GM23338 (cell line): ENCODE measurements around the gene FAM13A. TPM values are rescaled to one million over a fixed set of nuclear protein-coding genes. Genes with fewer than 3 reads are reported as not detected.

Source experiments
- ATAC-seq: fragments of 200-7000 bp; cut with Tn5 transposase; 3 replicates; pipeline ENCODE4 v1.9.1; 2020
- DNase-seq: peaks from one replicate; pipeline ENCODE4 v3.0.0-alpha.2; 2015; ENCODE audit warnings: low spot score
- H2AFZ ChIP-seq: fragments of 200-600 bp; sonication (generic); 2 replicates; pipeline ENCODE4 v1.8.0; 2016; ENCODE audit warnings: antibody characterized with exemption, mild to moderate bottlenecking, moderate library complexity
- H3F3A ChIP-seq: fragments of 200-600 bp; sonication (generic); replicated peaks from 2 replicates; pipeline ENCODE4 v1.8.0; 2017; ENCODE audit warnings: antibody characterized with exemption, mixed run types, low read depth
- H3K27ac ChIP-seq: fragments of 200-600 bp; sonication (generic); 2 replicates; pipeline ENCODE4 v1.6.1; 2016; ENCODE audit warnings: low read depth
- H3K27me3 ChIP-seq: fragments of 200-600 bp; sonication (generic); 2 replicates; pipeline ENCODE4 v1.8.0; 2016; ENCODE audit warnings: mild to moderate bottlenecking, mixed run types, moderate library complexity; ENCODE audit not compliant: insufficient read depth
- H3K36me3 ChIP-seq: fragments of 200-600 bp; sonication (generic); 2 replicates; pipeline ENCODE4 v1.8.0; 2016; ENCODE audit warnings: mild to moderate bottlenecking; ENCODE audit not compliant: insufficient read depth
- H3K4me1 ChIP-seq: fragments of 200-600 bp; sonication (generic); 2 replicates; pipeline ENCODE4 v1.8.0; 2016; ENCODE audit warnings: mild to moderate bottlenecking, moderate library complexity; ENCODE audit not compliant: insufficient read depth
- H3K4me2 ChIP-seq: fragments of 200-600 bp; sonication (generic); 2 replicates; pipeline ENCODE4 v1.7.1; 2017; ENCODE audit warnings: mixed run types
- H3K4me3 ChIP-seq: fragments of 200-600 bp; sonication (generic); 2 replicates; pipeline ENCODE4 v1.6.1; 2016; ENCODE audit warnings: mixed run types
- H3K79me2 ChIP-seq: fragments of 200-600 bp; sonication (generic); replicated peaks from 2 replicates; pipeline ENCODE4 v1.8.0; 2017; ENCODE audit warnings: mild to moderate bottlenecking; ENCODE audit not compliant: insufficient read depth
- H3K9me2 ChIP-seq: fragments of 200-600 bp; sonication (generic); 2 replicates; pipeline ENCODE4 v1.8.0; 2017; ENCODE audit not compliant: insufficient read depth
- H4K20me1 ChIP-seq: fragments of 200-600 bp; sonication (generic); replicated peaks from 2 replicates; pipeline ENCODE4 v1.8.0; 2017; ENCODE audit warnings: mild to moderate bottlenecking; ENCODE audit not compliant: insufficient read depth
- H3K27ac Mint-ChIP-seq: 2 replicates; pipeline ENCODE4 v1.8.0; 2020; ENCODE audit warnings: inconsistent platforms, mild to moderate bottlenecking, moderate library complexity, mixed read lengths
- H3K27me3 Mint-ChIP-seq: 3 replicates; pipeline ENCODE4 v1.8.0; 2022; ENCODE audit warnings: low read depth, mild to moderate bottlenecking, moderate library complexity, mixed read lengths, inconsistent platforms; ENCODE audit not compliant: insufficient read depth, poor library complexity
- H3K36me3 Mint-ChIP-seq: 3 replicates; pipeline ENCODE4 v1.8.0; 2021; ENCODE audit warnings: low read depth, mild to moderate bottlenecking, inconsistent platforms, moderate library complexity, mixed read lengths
- H3K4me1 Mint-ChIP-seq: 3 replicates; pipeline ENCODE4 v1.8.0; 2020; ENCODE audit warnings: mild to moderate bottlenecking, inconsistent platforms, mixed read lengths
- H3K4me3 Mint-ChIP-seq: 3 replicates; pipeline ENCODE4 v1.8.0; 2021; ENCODE audit warnings: moderate library complexity, mild to moderate bottlenecking, inconsistent platforms, mixed read lengths
- H3K9me3 Mint-ChIP-seq: 3 replicates; pipeline ENCODE4 v1.8.0; 2020; ENCODE audit warnings: moderate library complexity, mild to moderate bottlenecking, inconsistent platforms, mixed read lengths
- CREB1 ChIP-seq: fragments of 250-450 bp; sonication (Bioruptor Pico); IDR thresholded peaks from 2 replicates; pipeline ENCODE4 v1.5.0; 2020; ENCODE audit warnings: low read depth, mild to moderate bottlenecking, moderate library complexity
- EZH2phosphoT487 ChIP-seq: fragments of 200-600 bp; sonication (generic); IDR thresholded peaks from one replicate; pipeline ENCODE4 v1.8.1; 2018; ENCODE audit warnings: antibody characterized with exemption; ENCODE audit not compliant: unreplicated experiment
- NANOG ChIP-seq: IDR thresholded peaks from 2 replicates; pipeline ENCODE4 v1.6.1; 2016; ENCODE audit warnings: antibody characterized with exemption, borderline replicate concordance
- ZNF114 ChIP-seq: fragments of 250-450 bp; sonication (Bioruptor Pico); IDR thresholded peaks from 2 replicates; pipeline ENCODE4 v1.5.0; 2020; ENCODE audit warnings: mild to moderate bottlenecking, moderate library complexity
- polyA plus RNA-seq: library from polyadenylated mRNA; unstranded; fragments of >200 nt; fragmentation: Nextera tagmentation; extraction: Ambion mirVana; gene quantifications from 2 replicates; pipeline ENCODE4 v1.2.1, GENCODE V29; 2016
- total RNA-seq: library from RNA; depleted of rRNA; stranded (reverse); fragments of >200 nt; shearing (Covaris generic); gene quantifications from 2 replicates; pipeline ENCODE4 v1.2.3, GENCODE V29; 2014
- TF ChIP-seq, protein P1 (sequence below): fragments of 250-450 bp; sonication (Bioruptor Pico); IDR thresholded peaks from 2 replicates; pipeline ENCODE4 v1.5.0; 2020; ENCODE audit warnings: mild to moderate bottlenecking, moderate library complexity
- TF ChIP-seq, protein P2 (sequence below), 2 experiments: fragments of 200-600 bp in 1 of 2; sonication (generic) in 1 of 2; conservative IDR thresholded peaks; 2 replicates each; pipeline versions ENCODE4 v1.5.1 to v1.6.1; 2016 to 2017; ENCODE audit warnings: antibody characterized with exemption in 2 of 2, low read depth in 2 of 2, mild to moderate bottlenecking in 2 of 2, moderate library complexity in 1 of 2

Gene FAM13A
- total and polyA plus RNA-seq, 2 experiments from 2014 or later, result 13.9 to 28.4 TPM

DNA sequence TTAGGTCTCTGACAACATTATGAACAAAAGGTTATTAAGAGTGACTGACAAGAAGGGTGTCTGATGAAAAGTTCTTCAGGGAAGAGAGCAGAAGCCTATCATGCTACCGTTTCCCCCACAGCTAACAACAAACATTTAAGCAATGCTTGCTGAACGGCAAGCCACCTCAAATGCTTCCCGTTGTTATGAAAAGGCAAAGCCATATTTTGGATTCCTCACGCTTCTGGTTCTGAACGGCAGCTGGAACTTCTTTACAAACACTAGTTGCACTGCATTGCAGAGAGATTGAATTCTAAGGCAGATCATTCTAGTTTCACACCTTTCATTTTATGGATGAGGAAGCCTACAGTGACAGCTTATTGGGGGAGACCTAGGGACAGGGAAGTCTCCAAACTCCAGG lies 310.8 kb downstream of the FAM13A start (continued):
- TF ChIP-seq, protein P1, sequence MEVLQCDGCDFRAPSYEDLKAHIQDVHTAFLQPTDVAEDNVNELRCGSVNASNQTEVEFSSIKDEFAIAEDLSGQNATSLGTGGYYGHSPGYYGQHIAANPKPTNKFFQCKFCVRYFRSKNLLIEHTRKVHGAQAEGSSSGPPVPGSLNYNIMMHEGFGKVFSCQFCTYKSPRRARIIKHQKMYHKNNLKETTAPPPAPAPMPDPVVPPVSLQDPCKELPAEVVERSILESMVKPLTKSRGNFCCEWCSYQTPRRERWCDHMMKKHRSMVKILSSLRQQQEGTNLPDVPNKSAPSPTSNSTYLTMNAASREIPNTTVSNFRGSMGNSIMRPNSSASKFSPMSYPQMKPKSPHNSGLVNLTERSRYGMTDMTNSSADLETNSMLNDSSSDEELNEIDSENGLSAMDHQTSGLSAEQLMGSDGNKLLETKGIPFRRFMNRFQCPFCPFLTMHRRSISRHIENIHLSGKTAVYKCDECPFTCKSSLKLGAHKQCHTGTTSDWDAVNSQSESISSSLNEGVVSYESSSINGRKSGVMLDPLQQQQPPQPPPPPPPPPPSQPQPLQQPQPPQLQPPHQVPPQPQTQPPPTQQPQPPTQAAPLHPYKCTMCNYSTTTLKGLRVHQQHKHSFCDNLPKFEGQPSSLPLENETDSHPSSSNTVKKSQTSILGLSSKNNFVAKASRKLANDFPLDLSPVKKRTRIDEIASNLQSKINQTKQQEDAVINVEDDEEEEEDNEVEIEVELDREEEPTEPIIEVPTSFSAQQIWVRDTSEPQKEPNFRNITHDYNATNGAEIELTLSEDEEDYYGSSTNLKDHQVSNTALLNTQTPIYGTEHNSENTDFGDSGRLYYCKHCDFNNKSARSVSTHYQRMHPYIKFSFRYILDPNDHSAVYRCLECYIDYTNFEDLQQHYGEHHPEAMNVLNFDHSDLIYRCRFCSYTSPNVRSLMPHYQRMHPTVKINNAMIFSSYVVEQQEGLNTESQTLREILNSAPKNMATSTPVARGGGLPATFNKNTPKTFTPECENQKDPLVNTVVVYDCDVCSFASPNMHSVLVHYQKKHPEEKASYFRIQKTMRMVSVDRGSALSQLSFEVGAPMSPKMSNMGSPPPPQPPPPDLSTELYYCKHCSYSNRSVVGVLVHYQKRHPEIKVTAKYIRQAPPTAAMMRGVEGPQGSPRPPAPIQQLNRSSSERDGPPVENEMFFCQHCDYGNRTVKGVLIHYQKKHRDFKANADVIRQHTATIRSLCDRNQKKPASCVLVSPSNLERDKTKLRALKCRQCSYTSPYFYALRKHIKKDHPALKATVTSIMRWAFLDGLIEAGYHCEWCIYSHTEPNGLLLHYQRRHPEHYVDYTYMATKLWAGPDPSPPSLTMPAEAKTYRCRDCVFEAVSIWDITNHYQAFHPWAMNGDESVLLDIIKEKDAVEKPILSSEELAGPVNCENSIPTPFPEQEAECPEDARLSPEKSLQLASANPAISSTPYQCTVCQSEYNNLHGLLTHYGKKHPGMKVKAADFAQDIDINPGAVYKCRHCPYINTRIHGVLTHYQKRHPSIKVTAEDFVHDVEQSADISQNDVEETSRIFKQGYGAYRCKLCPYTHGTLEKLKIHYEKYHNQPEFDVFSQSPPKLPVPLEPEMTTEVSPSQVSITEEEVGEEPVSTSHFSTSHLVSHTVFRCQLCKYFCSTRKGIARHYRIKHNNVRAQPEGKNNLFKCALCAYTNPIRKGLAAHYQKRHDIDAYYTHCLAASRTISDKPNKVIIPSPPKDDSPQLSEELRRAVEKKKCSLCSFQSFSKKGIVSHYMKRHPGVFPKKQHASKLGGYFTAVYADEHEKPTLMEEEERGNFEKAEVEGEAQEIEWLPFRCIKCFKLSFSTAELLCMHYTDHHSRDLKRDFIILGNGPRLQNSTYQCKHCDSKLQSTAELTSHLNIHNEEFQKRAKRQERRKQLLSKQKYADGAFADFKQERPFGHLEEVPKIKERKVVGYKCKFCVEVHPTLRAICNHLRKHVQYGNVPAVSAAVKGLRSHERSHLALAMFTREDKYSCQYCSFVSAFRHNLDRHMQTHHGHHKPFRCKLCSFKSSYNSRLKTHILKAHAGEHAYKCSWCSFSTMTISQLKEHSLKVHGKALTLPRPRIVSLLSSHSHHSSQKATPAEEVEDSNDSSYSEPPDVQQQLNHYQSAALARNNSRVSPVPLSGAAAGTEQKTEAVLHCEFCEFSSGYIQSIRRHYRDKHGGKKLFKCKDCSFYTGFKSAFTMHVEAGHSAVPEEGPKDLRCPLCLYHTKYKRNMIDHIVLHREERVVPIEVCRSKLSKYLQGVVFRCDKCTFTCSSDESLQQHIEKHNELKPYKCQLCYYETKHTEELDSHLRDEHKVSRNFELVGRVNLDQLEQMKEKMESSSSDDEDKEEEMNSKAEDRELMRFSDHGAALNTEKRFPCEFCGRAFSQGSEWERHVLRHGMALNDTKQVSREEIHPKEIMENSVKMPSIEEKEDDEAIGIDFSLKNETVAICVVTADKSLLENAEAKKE (CRISPR knock-in tag), result no peak
- TF ChIP-seq ZNF114 (CRISPR knock-in tag), result no peak
- TF ChIP-seq, protein P2, sequence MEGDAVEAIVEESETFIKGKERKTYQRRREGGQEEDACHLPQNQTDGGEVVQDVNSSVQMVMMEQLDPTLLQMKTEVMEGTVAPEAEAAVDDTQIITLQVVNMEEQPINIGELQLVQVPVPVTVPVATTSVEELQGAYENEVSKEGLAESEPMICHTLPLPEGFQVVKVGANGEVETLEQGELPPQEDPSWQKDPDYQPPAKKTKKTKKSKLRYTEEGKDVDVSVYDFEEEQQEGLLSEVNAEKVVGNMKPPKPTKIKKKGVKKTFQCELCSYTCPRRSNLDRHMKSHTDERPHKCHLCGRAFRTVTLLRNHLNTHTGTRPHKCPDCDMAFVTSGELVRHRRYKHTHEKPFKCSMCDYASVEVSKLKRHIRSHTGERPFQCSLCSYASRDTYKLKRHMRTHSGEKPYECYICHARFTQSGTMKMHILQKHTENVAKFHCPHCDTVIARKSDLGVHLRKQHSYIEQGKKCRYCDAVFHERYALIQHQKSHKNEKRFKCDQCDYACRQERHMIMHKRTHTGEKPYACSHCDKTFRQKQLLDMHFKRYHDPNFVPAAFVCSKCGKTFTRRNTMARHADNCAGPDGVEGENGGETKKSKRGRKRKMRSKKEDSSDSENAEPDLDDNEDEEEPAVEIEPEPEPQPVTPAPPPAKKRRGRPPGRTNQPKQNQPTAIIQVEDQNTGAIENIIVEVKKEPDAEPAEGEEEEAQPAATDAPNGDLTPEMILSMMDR (conservative IDR thresholded peaks at IDR 0.05; ENCODE audit: low read depth in 2 of 2), result no peak
- no peak for TF ChIP-seq NANOG

DNA sequence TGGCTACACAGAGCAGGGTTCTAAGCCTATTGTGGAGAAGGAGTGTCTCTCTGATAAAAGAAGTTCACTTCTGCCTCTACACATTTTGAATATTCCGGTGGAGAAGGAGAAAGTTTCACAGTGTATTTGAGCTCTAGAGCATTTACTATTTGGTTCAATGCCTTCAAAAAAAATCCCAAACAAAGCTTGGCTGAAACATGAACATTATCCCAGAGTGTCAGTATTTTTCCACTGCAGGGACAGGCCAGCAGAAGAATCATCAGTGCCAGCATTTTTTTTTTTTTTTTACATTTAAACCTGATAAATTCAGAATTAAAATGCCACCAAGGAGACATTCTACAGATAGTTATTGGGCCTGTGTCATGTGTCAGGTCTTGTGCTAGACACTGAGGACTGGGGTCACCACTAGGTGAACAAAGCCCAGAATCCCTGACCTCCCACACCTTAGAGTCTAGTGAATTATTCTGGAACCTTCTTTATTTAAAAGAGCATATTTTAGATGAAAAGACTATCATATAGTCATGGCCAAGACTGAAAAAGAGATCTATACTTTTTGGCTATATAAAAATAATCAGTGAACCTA lies 311.3 kb downstream of the FAM13A start:
- no peak overlapping the region for H3K27ac ChIP-seq
- H3K36me3 Mint-ChIP-seq, result peaks cover 23% of the 10 kb centered on the region
- peaks cover 6% of the 10 kb centered on the region; the same call in 1 of the 2 replicates for H3K36me3 ChIP-seq
- peaks cover 2% of the 10 kb centered on the region for H3K27me3 Mint-ChIP-seq
- DNase-seq (no peak), ATAC-seq (no peak)
- H2AFZ ChIP-seq, result no peak overlapping the region
- no peak overlapping the region for H3K4me3 Mint-ChIP-seq
- no peak overlapping the region for H3K27ac Mint-ChIP-seq
- H3K4me3 ChIP-seq, result no peak overlapping the region
- H3F3A ChIP-seq, result no peaks in the 10 kb centered on the region
- H3K4me1 Mint-ChIP-seq, result peaks cover 13% of the 10 kb centered on the region
- no peaks in the 10 kb centered on the region for H3K27me3 ChIP-seq
- H3K4me1 ChIP-seq, result peaks cover 15% of the 10 kb centered on the region
- no peaks in the 10 kb centered on the region; the same call in 1 of the 2 replicates for H3K9me2 ChIP-seq
- no peaks in the 10 kb centered on the region for H4K20me1 ChIP-seq
- no peaks in the 10 kb centered on the region for H3K9me3 Mint-ChIP-seq
- H3K4me2 ChIP-seq, result no peak overlapping the region
- H3K79me2 ChIP-seq, result no peaks in the 10 kb centered on the region
- no peak for TF ChIP-seq EZH2phosphoT487
- TF ChIP-seq, protein P1 (CRISPR knock-in tag), result no peak
- no peak for TF ChIP-seq CREB1 (CRISPR knock-in tag)
